SK-N-SH treated with all-trans-retinoic acid at 6 μM for 48 hours (cell line): ENCODE results near the gene SEMA5A.

Experiments
- ARNTL ChIP-seq: fragments of 450-650 bp; formaldehyde crosslinking; IDR thresholded peaks from 2 replicates; pipeline ENCODE4 v1.5.0; 2020; ENCODE audit warnings: low read depth, mild to moderate bottlenecking, moderate library complexity, borderline replicate concordance
- BACH2 ChIP-seq: fragments of 250-450 bp; sonication (Bioruptor Pico); IDR thresholded peaks from 2 replicates; pipeline ENCODE4 v1.9.0; 2021; ENCODE audit warnings: mild to moderate bottlenecking, borderline replicate concordance
- CREB5 ChIP-seq: fragments of 250-450 bp; sonication (Bioruptor Pico); IDR thresholded peaks from 2 replicates; pipeline ENCODE4 v1.5.1; 2020; ENCODE audit warnings: low read depth, mild to moderate bottlenecking, moderate library complexity
- GLIS3 ChIP-seq: fragments of 250-450 bp; sonication (Bioruptor Pico); IDR thresholded peaks from 2 replicates; pipeline ENCODE4 v1.5.0; 2020; ENCODE audit warnings: mild to moderate bottlenecking, moderate library complexity
- ISL1 ChIP-seq: fragments of 250-450 bp; sonication (Bioruptor Pico); IDR thresholded peaks from 2 replicates; pipeline ENCODE4 v2.1.2; 2022; ENCODE audit warnings: mild to moderate bottlenecking, moderate library complexity
- PATZ1 ChIP-seq: fragments of 250-450 bp; sonication (Bioruptor Pico); IDR thresholded peaks from 2 replicates; pipeline ENCODE4 v1.8.0; 2020; ENCODE audit warnings: mild to moderate bottlenecking, moderate library complexity, borderline replicate concordance
- TCF4 ChIP-seq: fragments of 250-450 bp; sonication (Bioruptor Pico); IDR thresholded peaks from 2 replicates; pipeline ENCODE4 v1.8.0; 2021; ENCODE audit warnings: mild to moderate bottlenecking, moderate library complexity, borderline replicate concordance
- TOX ChIP-seq: fragments of 250-450 bp; sonication (Bioruptor Pico); IDR thresholded peaks from 2 replicates; pipeline ENCODE4 v1.8.0; 2021; ENCODE audit warnings: mild to moderate bottlenecking, moderate library complexity, borderline replicate concordance
- ZC3H10 ChIP-seq: fragments of 250-450 bp; sonication (Bioruptor Pico); IDR thresholded peaks from 2 replicates; pipeline ENCODE4 v1.5.1; 2021; ENCODE audit warnings: mild to moderate bottlenecking, moderate library complexity
- ZFP30 ChIP-seq: fragments of 450-650 bp; formaldehyde crosslinking; IDR thresholded peaks from 2 replicates; pipeline ENCODE4 v1.5.0; 2022; ENCODE audit warnings: mild to moderate bottlenecking, moderate library complexity
- ZNF565 ChIP-seq: fragments of 450-650 bp; formaldehyde crosslinking; conservative IDR thresholded peaks from 2 replicates; pipeline ENCODE4 v1.5.0; 2020; ENCODE audit warnings: low read depth, mild to moderate bottlenecking, moderate library complexity
- TF ChIP-seq, protein P1 (sequence below): fragments of 250-450 bp; sonication (Bioruptor Pico); IDR thresholded peaks from 2 replicates; pipeline ENCODE4 v1.5.1; 2021; ENCODE audit warnings: mild to moderate bottlenecking, moderate library complexity

- no peak for TF ChIP-seq ARNTL (CRISPR knock-in tag)
- TF ChIP-seq PATZ1 (CRISPR knock-in tag), result no peak
- no peak for TF ChIP-seq ZC3H10 (CRISPR knock-in tag)
- TF ChIP-seq ZFP30 (CRISPR knock-in tag), result no peak
- TF ChIP-seq, protein P1, sequence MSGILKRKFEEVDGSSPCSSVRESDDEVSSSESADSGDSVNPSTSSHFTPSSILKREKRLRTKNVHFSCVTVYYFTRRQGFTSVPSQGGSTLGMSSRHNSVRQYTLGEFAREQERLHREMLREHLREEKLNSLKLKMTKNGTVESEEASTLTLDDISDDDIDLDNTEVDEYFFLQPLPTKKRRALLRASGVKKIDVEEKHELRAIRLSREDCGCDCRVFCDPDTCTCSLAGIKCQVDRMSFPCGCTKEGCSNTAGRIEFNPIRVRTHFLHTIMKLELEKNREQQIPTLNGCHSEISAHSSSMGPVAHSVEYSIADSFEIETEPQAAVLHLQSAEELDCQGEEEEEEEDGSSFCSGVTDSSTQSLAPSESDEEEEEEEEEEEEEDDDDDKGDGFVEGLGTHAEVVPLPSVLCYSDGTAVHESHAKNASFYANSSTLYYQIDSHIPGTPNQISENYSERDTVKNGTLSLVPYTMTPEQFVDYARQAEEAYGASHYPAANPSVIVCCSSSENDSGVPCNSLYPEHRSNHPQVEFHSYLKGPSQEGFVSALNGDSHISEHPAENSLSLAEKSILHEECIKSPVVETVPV (CRISPR knock-in tag), result no peak
- TF ChIP-seq ZNF565, result no peak
- TF ChIP-seq BACH2 (CRISPR knock-in tag), result no peak
- TF ChIP-seq GLIS3 (CRISPR knock-in tag), result no peak
- TF ChIP-seq TCF4 (CRISPR knock-in tag), result no peak
- no peak for TF ChIP-seq TOX
- TF ChIP-seq CREB5, result no peak
- no peak for TF ChIP-seq ISL1
Observed at GRCh38 chr5:8993031-8993430, 552.8 kb downstream of the SEMA5A start.
